Esophagus squamous epithelium (tissue), 4 donors: ENCODE results near the gene TMEM108.

Source experiments
- CTCF ChIP-seq, 6 experiments: fragments of 450-650 bp in 4 of 6; fragments of 200-600 bp in 2 of 6; sonication (generic) in 2 of 6; IDR thresholded peaks; one replicate each; pipeline ENCODE4 v1.5.1; 2016 to 2019; ENCODE audit warnings: antibody characterized with exemption in 6 of 6, mild to moderate bottlenecking in 4 of 6, moderate library complexity in 4 of 6
- POLR2A ChIP-seq, 4 donors: fragments of 450-650 bp; IDR thresholded peaks; one replicate each; pipeline ENCODE4 v1.6.1; 2017; ENCODE audit warnings: antibody characterized with exemption in 4 of 4, mild to moderate bottlenecking in 4 of 4, moderate library complexity in 3 of 4

GRCh38 chr3:133362539-133362938 is 324.3 kb downstream of the TMEM108 start:
- TF ChIP-seq CTCF (IDR thresholded peaks at IDR 0.05) (no peak), POLR2A (IDR thresholded peaks at IDR 0.05) (no peak)
